Neuronal stem cell (in vitro differentiated cells): Measurements from ENCODE around the gene SNX33.

Source experiments
- DNase-seq: peaks from one replicate; pipeline ENCODE4 v3.0.0-alpha.2; 2013; ENCODE audit warnings: low spot score
- H2AFZ ChIP-seq: one replicate; pipeline ENCODE4 v1.6.1; 2013; ENCODE audit warnings: mild to moderate bottlenecking, low read length, inconsistent platforms
- H2AK5ac ChIP-seq: 2 replicates; pipeline ENCODE4 v1.6.1; 2013; ENCODE audit warnings: low read depth, mild to moderate bottlenecking, inconsistent platforms, low read length, moderate library complexity, mixed read lengths
- H2BK120ac ChIP-seq: 2 replicates; pipeline ENCODE4 v1.6.1; 2013; ENCODE audit warnings: low read depth, mild to moderate bottlenecking, inconsistent platforms, low read length, moderate library complexity, mixed read lengths
- H2BK12ac ChIP-seq: one replicate; pipeline ENCODE4 v1.6.1; 2013; ENCODE audit warnings: low read length, inconsistent platforms
- H2BK15ac ChIP-seq: 2 replicates; pipeline ENCODE4 v1.6.1; 2013; ENCODE audit warnings: mild to moderate bottlenecking, low read length, inconsistent platforms, mixed read lengths
- H2BK5ac ChIP-seq: one replicate; pipeline ENCODE4 v1.6.1; 2013; ENCODE audit warnings: inconsistent platforms, mild to moderate bottlenecking, low read length, moderate library complexity
- H3K14ac ChIP-seq: one replicate; pipeline ENCODE4 v1.6.1; 2013; ENCODE audit warnings: low read length, inconsistent platforms
- H3K18ac ChIP-seq: 2 replicates; pipeline ENCODE4 v1.6.1; 2013; ENCODE audit warnings: low read length, inconsistent platforms
- H3K23ac ChIP-seq: 2 replicates; pipeline ENCODE4 v1.6.1; 2013; ENCODE audit warnings: low read depth, mild to moderate bottlenecking, mixed read lengths, low read length, inconsistent platforms; ENCODE audit not compliant: poor library complexity
- H3K27ac ChIP-seq: replicated peaks from 3 replicates; pipeline ENCODE4 v1.5.1; 2013; ENCODE audit warnings: low read length, inconsistent platforms
- H3K27me3 ChIP-seq, 3 experiments: 2 replicates each; pipeline ENCODE4 v1.6.1; 2013; ENCODE audit warnings: low read length in 3 of 3, mild to moderate bottlenecking in 2 of 3, inconsistent platforms in 1 of 3, low read depth in 1 of 3, mixed read lengths in 1 of 3, moderate library complexity in 1 of 3; ENCODE audit not compliant: control insufficient read depth in 3 of 3, insufficient read depth in 3 of 3
- H3K36me3 ChIP-seq, 2 donors: replicated peaks in 1 of 2; 2 replicates each; pipeline ENCODE4 v1.6.1; 2013; ENCODE audit warnings: low read length in 2 of 2; ENCODE audit not compliant: control insufficient read depth in 2 of 2, insufficient read depth in 2 of 2
- H3K4ac ChIP-seq: 2 replicates; pipeline ENCODE4 v1.6.1; 2013; ENCODE audit warnings: inconsistent platforms, mild to moderate bottlenecking, low read length, moderate library complexity
- H3K4me1 ChIP-seq, 2 donors: 1 replicate in 1 of 2; 2 replicates in 1 of 2; pipeline ENCODE4 v1.6.1; 2013; ENCODE audit warnings: low read length in 2 of 2, low read depth in 1 of 2; ENCODE audit not compliant: control insufficient read depth in 2 of 2, insufficient read depth in 1 of 2
- H3K4me2 ChIP-seq: one replicate; pipeline ENCODE4 v1.6.1; 2013; ENCODE audit warnings: mild to moderate bottlenecking, low read length, inconsistent platforms; ENCODE audit not compliant: insufficient read depth, poor library complexity, severe bottlenecking
- H3K4me3 ChIP-seq, 2 donors: 2 replicates each; pipeline ENCODE4 v1.5.1; 2013; ENCODE audit warnings: low read length in 2 of 2, mild to moderate bottlenecking in 2 of 2, inconsistent platforms in 1 of 2, moderate library complexity in 1 of 2
- H3K79me1 ChIP-seq: one replicate; pipeline ENCODE4 v1.6.1; 2013; ENCODE audit warnings: low read depth, mild to moderate bottlenecking, inconsistent platforms, low read length, moderate library complexity
- H3K9ac ChIP-seq: one replicate; pipeline ENCODE4 v1.6.1; 2013; ENCODE audit warnings: mild to moderate bottlenecking, low read depth, low read length, inconsistent platforms; ENCODE audit not compliant: poor library complexity
- H3K9me3 ChIP-seq, 2 donors: replicated peaks in 1 of 2; 2 replicates each; pipeline versions ENCODE3 to v1.6.1; 2013; ENCODE audit warnings: low read length in 2 of 2, mild to moderate bottlenecking in 2 of 2, inconsistent platforms in 1 of 2, low read depth in 1 of 2, mixed read lengths in 1 of 2, moderate library complexity in 1 of 2; ENCODE audit not compliant: control insufficient read depth in 2 of 2, insufficient read depth in 1 of 2
- H4K8ac ChIP-seq: one replicate; pipeline ENCODE4 v1.6.1; 2013; ENCODE audit warnings: low read depth, mild to moderate bottlenecking, inconsistent platforms, low read length, moderate library complexity
- H4K91ac ChIP-seq: one replicate; pipeline ENCODE4 v1.6.1; 2013; ENCODE audit warnings: low read length, low read depth, mild to moderate bottlenecking, inconsistent platforms; ENCODE audit not compliant: poor library complexity
- WGBS, 2 donors: extraction: QIAGEN DNeasy Blood & Tissue Kit; methylation state at CpG; one replicate each; pipeline ENCODE4 v1.1.7; 2013; ENCODE audit warnings: missing lambda C conversion rate in 2 of 2, mixed read lengths in 1 of 2; ENCODE audit not compliant: insufficient read length in 2 of 2, insufficient replicate concordance in 1 of 2; ENCODE audit errors: extremely low coverage in 2 of 2; 5-methylcytosine and 5-hydroxymethylcytosine counted together

Gene SNX33

GRCh38 chr15:75651810-75652543 lies 4.3 kb downstream of the SNX33 start:
- Histone ChIP-seq H3K36me3 (peaks cover 25 to 69% of the 10 kb centered on the region in 2 donors), H3K9me3 (no peaks in the 10 kb centered on the region), H3K18ac (no peak overlapping the region), H3K79me1 (peaks cover 18% of the 10 kb centered on the region), H3K23ac (peak overlapping the region; percentile 3), H3K27ac (no peak overlapping the region), H3K27me3 (no peaks in the 10 kb centered on the region), H3K4ac (no peak overlapping the region), H2BK5ac (peak overlapping the region; percentile 21), H3K4me1 (peaks cover 41 to 43% of the 10 kb centered on the region in 2 donors), H2AK5ac (no peak overlapping the region), H2BK15ac (no peak overlapping the region), H4K8ac (no peak overlapping the region), H4K91ac (no peak overlapping the region), H3K4me2 (no peak overlapping the region), H3K9ac (no peak overlapping the region), H3K4me3 (no peak overlapping the region), H2BK12ac (no peak overlapping the region), H2BK120ac (no peak overlapping the region), H3K14ac (no peak overlapping the region), H2AFZ (no peak overlapping the region)
- DNase-seq, result no peak
- WGBS, 2 donors, result no CpG with 5 or more reads among the region's 2 CpGs

GRCh38 chr15:75653347-75653913 lies 5.7 kb downstream of the SNX33 start:
- no peak overlapping the region for H4K91ac ChIP-seq
- no peak overlapping the region for H2BK12ac ChIP-seq
- H3K4me2 ChIP-seq, result no peak overlapping the region
- no peak overlapping the region for H2BK15ac ChIP-seq
- peak overlapping the region; percentile 9 for H3K23ac ChIP-seq
- no peak overlapping the region for H2BK5ac ChIP-seq
- peaks cover 40 to 43% of the 10 kb centered on the region in 2 donors for H3K4me1 ChIP-seq
- H3K14ac ChIP-seq, result peak overlapping the region; percentile 57
- no peak overlapping the region for H2AFZ ChIP-seq
- no peaks in the 10 kb centered on the region for H3K27me3 ChIP-seq
- H3K9me3 ChIP-seq, result no peaks in the 10 kb centered on the region
- H3K36me3 ChIP-seq, result peaks cover 34 to 84% of the 10 kb centered on the region in 2 donors
- H3K4ac ChIP-seq, result no peak overlapping the region
- H3K4me3 ChIP-seq, result peak overlapping the region in 1 of 2 donors; percentile 16
- H3K79me1 ChIP-seq, result peaks cover 18% of the 10 kb centered on the region
- no peak overlapping the region for H4K8ac ChIP-seq
- DNase-seq, result no peak
- WGBS, 2 donors, result no CpG with 5 or more reads among the region's 16 CpGs
- H3K27ac ChIP-seq, result no peak overlapping the region
- H3K9ac ChIP-seq, result peak overlapping the region; percentile 70
- H2AK5ac ChIP-seq, result peak overlapping the region; percentile 13
- no peak overlapping the region for H2BK120ac ChIP-seq
- peak overlapping the region; percentile 4 for H3K18ac ChIP-seq

GRCh38 chr15:75654201-75654907 lies 6.6 kb downstream of the SNX33 start:
- no peaks in the 10 kb centered on the region for H3K27me3 ChIP-seq
- no CpG with 5 or more reads among the region's 4 CpGs for WGBS, 2 donors
- H2BK12ac ChIP-seq, result no peak overlapping the region
- H3K9ac ChIP-seq, result no peak overlapping the region
- peaks cover 34 to 36% of the 10 kb centered on the region in 2 donors for H3K4me1 ChIP-seq
- H3K4me2 ChIP-seq, result no peak overlapping the region
- no peak overlapping the region for H2BK120ac ChIP-seq
- no peak overlapping the region for H3K4ac ChIP-seq
- no peak overlapping the region for H3K18ac ChIP-seq
- no peak overlapping the region for H2AK5ac ChIP-seq
- H3K14ac ChIP-seq, result no peak overlapping the region
- no peak overlapping the region for H2BK15ac ChIP-seq
- H3K9me3 ChIP-seq, result no peaks in the 10 kb centered on the region
- H3K79me1 ChIP-seq, result peaks cover 12% of the 10 kb centered on the region
- H3K23ac ChIP-seq, result no peak overlapping the region
- H2BK5ac ChIP-seq, result no peak overlapping the region
- no peak overlapping the region for H3K4me3 ChIP-seq
- no peak overlapping the region for H3K27ac ChIP-seq
- H4K8ac ChIP-seq, result no peak overlapping the region
- DNase-seq, result no peak
- no peak overlapping the region for H2AFZ ChIP-seq
- peaks cover 34 to 91% of the 10 kb centered on the region in 2 donors for H3K36me3 ChIP-seq
- H4K91ac ChIP-seq, result no peak overlapping the region

- H3K18ac ChIP-seq, result no peak overlapping the region
- no peak overlapping the region for H2AFZ ChIP-seq
- no peak overlapping the region for H2BK12ac ChIP-seq
- no peaks in the 10 kb centered on the region for H3K9me3 ChIP-seq
- no peak overlapping the region for H4K8ac ChIP-seq
- H3K4me3 ChIP-seq, result no peak overlapping the region
- H3K14ac ChIP-seq, result no peak overlapping the region
- no peak overlapping the region for H3K23ac ChIP-seq
- peaks cover 13% of the 10 kb centered on the region for H3K79me1 ChIP-seq
- H3K27me3 ChIP-seq, result no peaks in the 10 kb centered on the region
- H3K4me1 ChIP-seq, result peaks cover 21 to 26% of the 10 kb centered on the region in 2 donors
- no peak overlapping the region for H2BK15ac ChIP-seq
- no peak overlapping the region for H2BK120ac ChIP-seq
- no peak for DNase-seq
- no peak overlapping the region for H2AK5ac ChIP-seq
- no peak overlapping the region for H3K27ac ChIP-seq
- H3K9ac ChIP-seq, result no peak overlapping the region
- no peak overlapping the region for H4K91ac ChIP-seq
- H3K4me2 ChIP-seq, result no peak overlapping the region
- H2BK5ac ChIP-seq, result no peak overlapping the region
- peaks cover 31 to 88% of the 10 kb centered on the region in 2 donors for H3K36me3 ChIP-seq
- no CpG with 5 or more reads among the region's 4 CpGs for WGBS, 2 donors
- H3K4ac ChIP-seq, result no peak overlapping the region
Measured at GRCh38 chr15:75655931-75656330, 8.2 kb downstream of the SNX33 start.
